H1 (cell line): ENCODE data around the gene SLC35A3. TPM values are rescaled to one million over a fixed set of nuclear protein-coding genes. Genes with fewer than 3 reads are reported as not detected.

Experiments used
- CTCF ChIA-PET: fragments of 300-600 bp; sonication (Branson Sonifier 250); formaldehyde crosslinking; loops from one replicate; lab custom pipeline; 2021; ENCODE audit not compliant: partially characterized antibody; lab: Charles Lee
- POLR2A ChIA-PET: fragments of 300-600 bp; sonication (Branson Sonifier 250); formaldehyde crosslinking; loops from one replicate; lab custom pipeline; 2021; ENCODE audit warnings: inconsistent platforms; ENCODE audit not compliant: partially characterized antibody; lab: Charles Lee
- DNase-seq, 2 experiments: peaks; one replicate each; pipeline versions ENCODE4 v3.0.0 to v3.0.0-alpha.2; 2010 to 2022; ENCODE audit warnings: low spot score in 2 of 2, low read depth in 1 of 2, mixed read lengths in 1 of 2
- FAIRE-seq: peaks from 2 replicates; lab custom pipeline; 2011; peaks lifted over from hg19 to GRCh38; lab: Jason Lieb, UNC
- H2AFZ ChIP-seq: 2 replicates; pipeline ENCODE4 v1.8.1; 2012; ENCODE audit warnings: low read length, inconsistent platforms
- H2AK5ac ChIP-seq: 2 replicates; pipeline ENCODE4 v1.6.1; 2013; ENCODE audit warnings: low read depth, low read length
- H2BK120ac ChIP-seq: replicated peaks from 2 replicates; pipeline ENCODE3; 2013; ENCODE audit warnings: low read depth, low read length, inconsistent platforms
- H2BK12ac ChIP-seq: 2 replicates; pipeline ENCODE4 v1.6.1; 2013; ENCODE audit warnings: low read depth, low read length
- H2BK15ac ChIP-seq: 2 replicates; pipeline ENCODE4 v1.6.1; 2013; ENCODE audit warnings: low read length
- H2BK20ac ChIP-seq: 2 replicates; pipeline ENCODE4 v1.6.1; 2013; ENCODE audit warnings: low read length
- H2BK5ac ChIP-seq: 2 replicates; pipeline ENCODE4 v1.6.1; 2013; ENCODE audit warnings: low read depth, low read length
- H3K14ac ChIP-seq: 2 replicates; pipeline ENCODE4 v1.6.1; 2013; ENCODE audit warnings: inconsistent platforms; ENCODE audit not compliant: insufficient read length
- H3K18ac ChIP-seq: 2 replicates; pipeline ENCODE4 v1.6.1; 2013; ENCODE audit warnings: low read length; ENCODE audit errors: extremely low read depth
- H3K23ac ChIP-seq: 2 replicates; pipeline ENCODE4 v1.6.1; 2013; ENCODE audit warnings: inconsistent platforms; ENCODE audit not compliant: insufficient read length
- H3K23me2 ChIP-seq: 2 replicates; pipeline ENCODE4 v1.6.1; 2013; ENCODE audit warnings: low read depth, low read length
- H3K27ac ChIP-seq: 2 replicates; pipeline ENCODE4 v1.6.1; 2011; ENCODE audit warnings: low read depth, low read length, inconsistent platforms
- H3K27me3 ChIP-seq, 4 experiments: replicated peaks in 1 of 4; 1 replicate in 1 of 4; 2 replicates in 3 of 4; pipeline versions ENCODE4 v1.6.1 to v1.8.1; 2011 to 2013; ENCODE audit warnings: low read length in 3 of 4, mild to moderate bottlenecking in 3 of 4, inconsistent platforms in 2 of 4, mixed read lengths in 2 of 4, moderate library complexity in 1 of 4; ENCODE audit not compliant: control insufficient read depth in 3 of 4, insufficient read depth in 3 of 4; ENCODE audit errors: extremely low read depth in 1 of 4
- H3K36me3 ChIP-seq, 4 experiments: 2 replicates each; pipeline versions ENCODE4 v1.6.1 to v1.8.1; 2011 to 2013; ENCODE audit warnings: mild to moderate bottlenecking in 4 of 4, low read length in 3 of 4, moderate library complexity in 2 of 4, control low read depth in 1 of 4, inconsistent platforms in 1 of 4; ENCODE audit not compliant: insufficient read depth in 4 of 4, control insufficient read depth in 2 of 4
- H3K4ac ChIP-seq: replicated peaks from 2 replicates; pipeline ENCODE3; 2013; ENCODE audit warnings: low read length, low read depth, mixed read lengths, inconsistent platforms; ENCODE audit not compliant: insufficient read length
- H3K4me1 ChIP-seq, 4 experiments: replicated peaks in 1 of 4; 1 replicate in 1 of 4; 2 replicates in 3 of 4; pipeline versions ENCODE4 v1.6.1 to v1.8.1; 2011 to 2013; ENCODE audit warnings: low read length in 3 of 4, inconsistent platforms in 2 of 4, mixed read lengths in 1 of 4; ENCODE audit not compliant: insufficient read depth in 4 of 4, control insufficient read depth in 3 of 4
- H3K4me2 ChIP-seq, 2 experiments: 2 replicates each; pipeline versions ENCODE4 v1.6.1 to v1.8.1; 2011 to 2013; ENCODE audit warnings: low read depth in 2 of 2, low read length in 2 of 2, control low read depth in 1 of 2, inconsistent platforms in 1 of 2, mild to moderate bottlenecking in 1 of 2; ENCODE audit not compliant: insufficient read depth in 1 of 2
- H3K4me3 ChIP-seq, 4 experiments: fragments of 200-600, 300-600 bp in 1 of 4; sonication (generic), shearing (Covaris generic), sonication (Bioruptor Twin) in 1 of 4; 2 replicates each; pipeline versions ENCODE4 v1.5.1 to v1.8.1; 2011 to 2016; ENCODE audit warnings: low read length in 4 of 4, low read depth in 3 of 4, control low read depth in 2 of 4, inconsistent platforms in 2 of 4, mild to moderate bottlenecking in 2 of 4, mixed read lengths in 1 of 4, moderate library complexity in 1 of 4; ENCODE audit not compliant: insufficient read depth in 2 of 4; ENCODE audit errors: extremely low read depth in 1 of 4
- H3K56ac ChIP-seq: replicated peaks from 2 replicates; pipeline ENCODE3; 2013; ENCODE audit warnings: low read depth, mild to moderate bottlenecking, mixed read lengths, low read length, inconsistent platforms; ENCODE audit not compliant: insufficient read length
- H3K79me1 ChIP-seq: 2 replicates; pipeline ENCODE4 v1.6.1; 2013; ENCODE audit warnings: low read depth, low read length, control low read depth
- H3K79me2 ChIP-seq, 2 experiments: 2 replicates each; pipeline versions ENCODE4 v1.6.1 to v1.8.1; 2012 to 2013; ENCODE audit warnings: low read length in 2 of 2, mild to moderate bottlenecking in 2 of 2, inconsistent platforms in 1 of 2; ENCODE audit not compliant: insufficient read depth in 2 of 2, control insufficient read depth in 1 of 2
- H3K9ac ChIP-seq, 4 experiments: replicated peaks in 1 of 4; 1 replicate in 1 of 4; 2 replicates in 3 of 4; pipeline versions ENCODE4 v1.6.1 to v1.8.1; 2011 to 2013; ENCODE audit warnings: low read depth in 3 of 4, low read length in 3 of 4, control low read depth in 2 of 4, mild to moderate bottlenecking in 2 of 4, moderate library complexity in 2 of 4, inconsistent platforms in 1 of 4; ENCODE audit errors: extremely low read depth in 1 of 4
- H3K9me3 ChIP-seq, 2 experiments: 2 replicates each; pipeline versions ENCODE4 v1.6.1 to v1.8.1; 2012 to 2013; ENCODE audit warnings: mild to moderate bottlenecking in 2 of 2, moderate library complexity in 2 of 2, control low read depth in 1 of 2, inconsistent platforms in 1 of 2, low read depth in 1 of 2, low read length in 1 of 2, mixed read lengths in 1 of 2; ENCODE audit not compliant: insufficient read depth in 2 of 2
- H4K20me1 ChIP-seq, 2 experiments: replicated peaks in 1 of 2; 2 replicates each; pipeline versions ENCODE3 to v1.8.1; 2011 to 2013; ENCODE audit warnings: inconsistent platforms in 2 of 2, low read length in 2 of 2, mild to moderate bottlenecking in 1 of 2; ENCODE audit not compliant: insufficient read depth in 2 of 2, control insufficient read depth in 1 of 2
- H4K5ac ChIP-seq: 2 replicates; pipeline ENCODE4 v1.6.1; 2013; ENCODE audit warnings: low read length, low read depth, mixed read lengths, inconsistent platforms; ENCODE audit not compliant: insufficient read length
- H4K8ac ChIP-seq: 2 replicates; pipeline ENCODE4 v1.8.0; 2013; ENCODE audit warnings: mild to moderate bottlenecking, moderate library complexity, low read length, inconsistent platforms; ENCODE audit not compliant: insufficient read depth; ENCODE audit errors: extremely low read depth
- H4K91ac ChIP-seq: replicated peaks from 2 replicates; pipeline ENCODE3; 2013; ENCODE audit warnings: low read length, mixed read lengths, inconsistent platforms; ENCODE audit not compliant: insufficient read length
- WGBS, 2 experiments: shearing (Covaris generic) in 1 of 2; methylation state at CpG; one replicate each; pipeline versions ENCODE4 v1.1.6 to v1.1.7; 2013 to 2015; ENCODE audit warnings: low lambda C conversion rate in 2 of 2, mixed read lengths in 2 of 2, inconsistent platforms in 1 of 2, low coverage in 1 of 2, missing lambda C conversion rate in 1 of 2; ENCODE audit not compliant: insufficient replicate concordance in 2 of 2, insufficient coverage in 1 of 2, insufficient read length in 1 of 2; ENCODE audit errors: extremely low coverage in 1 of 2, missing lambda C conversion rate in 1 of 2; 5-methylcytosine and 5-hydroxymethylcytosine counted together
- polyA plus RNA-seq, 7 experiments: library from polyadenylated mRNA; depleted of rRNA in 3 of 7; stranded (reverse) in 5 of 7; unstranded in 2 of 7; fragments of >200 nt in 5 of 7; fragments of 200-250 nt in 2 of 7; gene quantifications; 1 replicate in 5 of 7; 2 replicates in 1 of 7; 4 replicates in 1 of 7; pipeline versions ENCODE4 v1.2.1 to v1.2.3, GENCODE V29; 2011 to 2013; ENCODE audit warnings: missing spikeins in 2 of 7, mixed read lengths in 2 of 7
- total RNA-seq: library from RNA; stranded (reverse); fragmentation: NEBNext Ultra II Directional; extraction: Animal tissue kit (Norgen Biotek cat#: 25700); gene quantifications from 2 replicates; pipeline ENCODE4 v1.2.1, GENCODE V29; 2021

SLC35A3 gene
- total and polyA plus RNA-seq, 2 of the 8 experiments (the other 6 are each of a cell fraction or from before 2014, with no cell fraction given), result 3.0 to 13.8 TPM

- Histone ChIP-seq H3K79me2 (no peaks in the 10 kb centered on the region), H3K14ac (no peak overlapping the region), H4K20me1 (no peaks in the 10 kb centered on the region), H3K23ac (no peak overlapping the region), H4K5ac (no peak overlapping the region), H3K4me2 (no peak overlapping the region), H2BK15ac (no peak overlapping the region), H3K56ac (no peak overlapping the region), H2BK12ac (no peak overlapping the region), H3K4ac (no peak overlapping the region), H2BK120ac (no peak overlapping the region), H4K8ac (no peak overlapping the region), H2BK20ac (no peak overlapping the region), H3K18ac (no peak overlapping the region), H2AFZ (0 out of 2 replicates have a peak overlapping the region, but pooled peaks have one; percentile 8), H4K91ac (no peak overlapping the region), H3K36me3 (no peaks in the 10 kb centered on the region), H3K23me2 (no peaks in the 10 kb centered on the region), H3K9me3 (no peaks in the 10 kb centered on the region), H2AK5ac (no peak overlapping the region), H3K4me3 (no peak overlapping the region), H3K27ac (no peak overlapping the region), H2BK5ac (no peak overlapping the region), H3K9ac (no peak overlapping the region), H3K79me1 (no peaks in the 10 kb centered on the region), H3K27me3 (no peaks in the 10 kb centered on the region), H3K4me1 (no peaks in the 10 kb centered on the region)
- FAIRE-seq (no peak), DNase-seq (no peak)
- 92% methylated on average over 7 of the region's 7 CpGs; no CpG with 5 or more reads in 1 of the 2 experiments for WGBS, 2 experiments
- ChIA-PET CTCF (interaction anchor here (0.8 kb wide), 1 partner anchor 13 kb away, joined by 4 read pairs; no protein-coding TSS in a partner anchor), POLR2A (interaction anchor here (1.1 to 1.5 kb wide), 2 partner anchors 10 to 26 kb away, joined by 3 to 5 read pairs; partner anchors contain the start of gene SLC35A3)
Measured at GRCh38 chr1:99943223-99943794, 26.5 kb upstream of the SLC35A3 start.
